ENCODE results near the gene CRK. TPM values are rescaled to one million over a fixed set of nuclear protein-coding genes. Genes with fewer than 3 reads are reported as not detected.

Gene CRK
- polyA plus RNA-seq (2011; rRNA removed) = 88.1 and 110 TPM in 2 replicates
- 79.3 and 81.6 TPM in 2 replicates for polyA minus RNA-seq (2011; rRNA and poly(A)+ RNA removed)

GRCh38 chr17:1455797-1456599 lies at the start of gene CRK:
TSS of gene CRK (minus strand) at chr17:1456232. CDS start at chr17:1456117, 115 bp downstream.
- Histone ChIP-seq H3K27ac (ENCODE audit: low read depth, low read length) (peak within 1 kb of the TSS; percentile 83), H3K9me3 (ENCODE audit: control insufficient read depth, insufficient read depth, low read length) (no peaks in the 10 kb centered on the region; the same call in 1 of the 2 replicates), H3K27me3 (ENCODE audit: control insufficient read depth, insufficient read depth, low read length) (no peaks in the 10 kb centered on the region), H3K4me3 (ENCODE audit: low read depth, low read length) (peak within 1 kb of the TSS; percentile 93)
- DNase-seq (ENCODE audit: low read depth, low spot score) = peak; percentile 86
- no peak for TF ChIP-seq CTCF (IDR thresholded peaks at IDR 0.05; ENCODE audit: low read depth, low read length)
- POLR2A ChIA-PET = interaction anchor here (0.5 to 1.2 kb wide), 3 partner anchors 27 to 91 kb away, joined by 3 to 7 read pairs (median 5); partner anchors contain the start of gene YWHAE
- CTCF ChIA-PET = interaction anchor here (1.1 kb wide), 1 partner anchor 91 kb away, joined by 3 read pairs; no protein-coding TSS in a partner anchor

- no peak overlapping the region for H3K4me3 ChIP-seq (ENCODE audit: low read depth, low read length)
- no peaks in the 10 kb centered on the region for H3K27me3 ChIP-seq (ENCODE audit: control insufficient read depth, insufficient read depth, low read length)
- POLR2A ChIA-PET = interaction anchor here (1.0 kb wide), 1 partner anchor 18 kb away, joined by 3 read pairs; no protein-coding TSS in a partner anchor
- no peaks in the 10 kb centered on the region for H3K9me3 ChIP-seq (ENCODE audit: control insufficient read depth, insufficient read depth, low read length)
- no peak for TF ChIP-seq CTCF (IDR thresholded peaks at IDR 0.05; ENCODE audit: low read depth, low read length)
- CTCF ChIA-PET = interaction anchor here (0.6 to 1.6 kb wide), 2 partner anchors 10 to 144 kb away, joined by 3 to 9 read pairs; partner anchors contain the start of gene INPP5K
- no peak overlapping the region for H3K27ac ChIP-seq (ENCODE audit: low read depth, low read length)
- DNase-seq (ENCODE audit: low read depth, low spot score) = no peak
These were observed 49.6 kb upstream of the CRK start for GRCh38 chr17:1505586-1505985.

- DNase-seq (ENCODE audit: low read depth, low spot score) = no peak
- no peak overlapping the region for H3K4me3 ChIP-seq (ENCODE audit: low read depth, low read length)
- no peak overlapping the region for H3K27ac ChIP-seq (ENCODE audit: low read depth, low read length)
- ChIA-PET CTCF (interaction anchor here (0.6 to 1.6 kb wide), 3 partner anchors 11 to 144 kb away, joined by 3 to 9 read pairs (median 3); partner anchors contain the start of gene INPP5K), POLR2A (interaction anchor here (0.6 to 0.9 kb wide), 2 partner anchors 10 to 111 kb away, joined by 3 to 4 read pairs; no protein-coding TSS in a partner anchor)
- H3K9me3 ChIP-seq (ENCODE audit: control insufficient read depth, insufficient read depth, low read length) = no peaks in the 10 kb centered on the region
- H3K27me3 ChIP-seq (ENCODE audit: control insufficient read depth, insufficient read depth, low read length) = no peaks in the 10 kb centered on the region
- no peak for TF ChIP-seq CTCF (IDR thresholded peaks at IDR 0.05; ENCODE audit: low read depth, low read length)
These were observed 48.8 kb upstream of the CRK start for GRCh38 chr17:1504866-1505265.

- CTCF ChIA-PET = no interaction called here
- no peak for DNase-seq (ENCODE audit: low read depth, low spot score)
- POLR2A ChIA-PET = interaction anchor here (0.7 to 1.1 kb wide), 2 partner anchors 11 to 12 kb away, joined by 3 to 4 read pairs; partner anchors contain the start of gene MYO1C
These were observed 47.7 kb upstream of the CRK start for GRCh38 chr17:1503699-1504098.

More at GRCh38 chr17:1503699-1504098, 47.7 kb upstream of the CRK start:
- no peak for TF ChIP-seq CTCF (IDR thresholded peaks at IDR 0.05; ENCODE audit: low read depth, low read length)
- H3K27ac ChIP-seq (ENCODE audit: low read depth, low read length) = peak overlapping the region; percentile 11
- no peaks in the 10 kb centered on the region for H3K9me3 ChIP-seq (ENCODE audit: control insufficient read depth, insufficient read depth, low read length)
- H3K27me3 ChIP-seq (ENCODE audit: control insufficient read depth, insufficient read depth, low read length) = no peaks in the 10 kb centered on the region
- no peak overlapping the region for H3K4me3 ChIP-seq (ENCODE audit: low read depth, low read length)
